GM18867 (cell line): ENCODE measurements around the gene PRDM8.

Source experiments
- ATAC-seq: cut with Tn5 transposase; IDR thresholded peaks from one replicate; pipeline ENCODE4 v1.9.1; 2021; ENCODE audit warnings: mild to moderate bottlenecking, moderate library complexity; ENCODE audit not compliant: unreplicated experiment

Gene PRDM8

GRCh38 chr4:80183250-80184052, 13.9 kb upstream of the PRDM8 start:
- peak; percentile 39 for ATAC-seq

GRCh38 chr4:80184053-80184824, 13.1 kb upstream of the PRDM8 start:
- peak; percentile 93 for ATAC-seq

- ATAC-seq = no peak
These were observed 12.2 kb upstream of the PRDM8 start for GRCh38 chr4:80184825-80185756.

- no peak for ATAC-seq
These were observed 11.3 kb upstream of the PRDM8 start for GRCh38 chr4:80185787-80186548.

GRCh38 chr4:80186676-80187075, 10.6 kb upstream of the PRDM8 start:
- ATAC-seq = no peak

GRCh38 chr4:80187677-80188076, 9.6 kb upstream of the PRDM8 start:
- no peak for ATAC-seq

- ATAC-seq = no peak
These were observed 8.9 kb upstream of the PRDM8 start for GRCh38 chr4:80188457-80188800.

GRCh38 chr4:80188801-80189458, 8.4 kb upstream of the PRDM8 start:
- ATAC-seq = no peak

- ATAC-seq = no peak
These were observed 7.7 kb upstream of the PRDM8 start for GRCh38 chr4:80189581-80189955.

- ATAC-seq = no peak
These were observed 7.2 kb upstream of the PRDM8 start for GRCh38 chr4:80189956-80190677.

- ATAC-seq = no peak
These were observed 4.9 kb upstream of the PRDM8 start for GRCh38 chr4:80192252-80192866.

- no peak for ATAC-seq
These were observed 4.4 kb upstream of the PRDM8 start for GRCh38 chr4:80192937-80193336.

GRCh38 chr4:80195441-80196140, 1.7 kb upstream of the PRDM8 start:
- ATAC-seq = no peak

- ATAC-seq = no peak
These were observed 913 bp upstream of the PRDM8 start for GRCh38 chr4:80196259-80196921.

GRCh38 chr4:80197601-80198440, 518 bp downstream of the PRDM8 start:
- no peak for ATAC-seq

GRCh38 chr4:80198441-80198837, 1.1 kb downstream of the PRDM8 start:
- no peak for ATAC-seq

GRCh38 chr4:80199004-80199560, 1.8 kb downstream of the PRDM8 start:
- no peak for ATAC-seq
